Testis (tissue), 3 donors: ENCODE data around the gene KATNBL1. TPM values are rescaled to one million over a fixed set of nuclear protein-coding genes. Genes with fewer than 3 reads are reported as not detected.

ENCODE experiments used
- DNase-seq: peaks from one replicate; pipeline ENCODE4 v3.0.0-alpha.2; 2019
- H3K27ac ChIP-seq, 2 donors: fragments of 200-600 bp; sonication (generic); one replicate each; pipeline ENCODE4 v1.5.1; 2019
- H3K27me3 ChIP-seq: fragments of 200-600 bp; sonication (generic); one replicate; pipeline ENCODE4 v1.5.1; 2019
- H3K36me3 ChIP-seq: fragments of 200-600 bp; sonication (generic); one replicate; pipeline ENCODE4 v1.5.1; 2017; ENCODE audit warnings: low read depth; ENCODE audit errors: missing control alignments
- H3K4me1 ChIP-seq: fragments of 200-600 bp; sonication (generic); one replicate; pipeline ENCODE4 v1.5.1; 2019
- H3K4me3 ChIP-seq, 2 donors: fragments of 200-600 bp; sonication (generic); one replicate each; pipeline ENCODE4 v1.5.1; 2017 to 2019
- H3K9me3 ChIP-seq: fragments of 200-600 bp; sonication (generic); one replicate; pipeline ENCODE4 v1.5.1; 2017
- CTCF ChIP-seq, 3 experiments: fragments of 450-650 bp in 2 of 3; fragments of 200-600 bp in 1 of 3; sonication (generic) in 1 of 3; IDR thresholded peaks; one replicate each; pipeline ENCODE4 v1.5.1; 2016 to 2019; ENCODE audit warnings: antibody characterized with exemption in 3 of 3, mild to moderate bottlenecking in 2 of 3, moderate library complexity in 1 of 3
- POLR2A ChIP-seq: fragments of 450-650 bp; IDR thresholded peaks from one replicate; pipeline ENCODE4 v1.6.1; 2017; ENCODE audit warnings: antibody characterized with exemption, mild to moderate bottlenecking, moderate library complexity
- WGBS, 2 donors: methylation state at CpG; one replicate each; pipeline ENCODE4 v1.1.5; 2018; 5-methylcytosine and 5-hydroxymethylcytosine counted together
- intact Hi-C: fragments of 100-400 bp; cut with DNase I; formaldehyde crosslinking; loops from one replicate; pipeline ENCODE4 v1.15.1; 2023; ENCODE audit warnings: low total_unique reads
- polyA plus RNA-seq: library from polyadenylated mRNA; stranded (reverse); fragments of 350-450 nt; fragmentation: Illumina TruSeq; extraction: RNeasy Lipid Tissue Mini Kit (QIAGEN cat#74804); gene quantifications from one replicate; pipeline ENCODE4 v1.2.3, GENCODE V29; 2014; ENCODE audit warnings: low read depth, low replicate concordance; ENCODE audit not compliant: insufficient read depth
- total RNA-seq, 2 donors: library from RNA; depleted of rRNA; stranded (reverse); fragments of >200 nt; gene quantifications; one replicate each; pipeline ENCODE4 v1.2.3, GENCODE V29; 2016

The KATNBL1 gene
- total and polyA plus RNA-seq, 3 donors from 2014 or later = 31.3 to 107 (median 83.7) TPM

GRCh38 chr15:34160735-34161134, 49.2 kb downstream of the KATNBL1 start:
- no peaks in the 10 kb centered on the region for H3K9me3 ChIP-seq
- intact Hi-C loops = no loop called here
- no peaks in the 10 kb centered on the region for H3K36me3 ChIP-seq
- no peak overlapping the region for H3K27ac ChIP-seq
- no peak for DNase-seq
- H3K4me3 ChIP-seq = no peak overlapping the region
- no peaks in the 10 kb centered on the region for H3K27me3 ChIP-seq
- TF ChIP-seq POLR2A = no peak
- TF ChIP-seq CTCF (IDR thresholded peaks at IDR 0.05) = no peak
- WGBS, 2 donors = 86 to 99% methylated on average over 5 of the region's 5 CpGs
- H3K4me1 ChIP-seq = no peaks in the 10 kb centered on the region

- Histone ChIP-seq H3K4me1 (no peaks in the 10 kb centered on the region), H3K4me3 (no peak overlapping the region), H3K9me3 (no peaks in the 10 kb centered on the region), H3K36me3 (no peaks in the 10 kb centered on the region), H3K27me3 (no peaks in the 10 kb centered on the region), H3K27ac (no peak overlapping the region)
- TF ChIP-seq POLR2A = no peak
- no peak for TF ChIP-seq CTCF (IDR thresholded peaks at IDR 0.05)
- intact Hi-C loops = no loop called here
- no peak for DNase-seq
Observed at GRCh38 chr15:34158355-34158754, 51.5 kb downstream of the KATNBL1 start.

DNA sequence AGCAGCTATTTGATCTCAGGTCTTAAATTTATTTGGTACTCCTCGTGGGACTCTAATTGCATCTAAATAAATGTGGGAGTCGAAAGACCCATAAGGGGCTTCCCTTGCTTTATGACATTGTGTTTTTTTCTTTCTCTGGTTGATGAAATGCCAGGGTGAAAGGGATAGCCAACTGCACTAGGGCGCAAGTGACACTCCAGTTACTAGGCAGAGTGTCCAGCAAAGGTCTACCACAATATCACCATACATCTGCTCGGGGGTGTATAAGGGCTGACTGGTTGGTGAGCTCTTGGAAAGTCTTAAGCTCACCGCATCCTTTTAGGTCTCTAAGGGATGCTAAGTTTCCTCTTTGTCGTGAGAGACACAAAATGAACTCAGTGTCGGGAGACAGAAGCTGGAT, 54.0 kb downstream of the KATNBL1 start:
- 94 to 95% methylated on average over 7 of the region's 7 CpGs for WGBS, 2 donors
- Histone ChIP-seq H3K4me3 (no peak overlapping the region), H3K27me3 (no peaks in the 10 kb centered on the region), H3K27ac (no peak overlapping the region), H3K36me3 (no peaks in the 10 kb centered on the region), H3K9me3 (no peaks in the 10 kb centered on the region), H3K4me1 (no peaks in the 10 kb centered on the region)
- intact Hi-C loops = no loop called here
- no peak for DNase-seq
- TF ChIP-seq CTCF (IDR thresholded peaks at IDR 0.05) = no peak
- no peak for TF ChIP-seq POLR2A

DNA sequence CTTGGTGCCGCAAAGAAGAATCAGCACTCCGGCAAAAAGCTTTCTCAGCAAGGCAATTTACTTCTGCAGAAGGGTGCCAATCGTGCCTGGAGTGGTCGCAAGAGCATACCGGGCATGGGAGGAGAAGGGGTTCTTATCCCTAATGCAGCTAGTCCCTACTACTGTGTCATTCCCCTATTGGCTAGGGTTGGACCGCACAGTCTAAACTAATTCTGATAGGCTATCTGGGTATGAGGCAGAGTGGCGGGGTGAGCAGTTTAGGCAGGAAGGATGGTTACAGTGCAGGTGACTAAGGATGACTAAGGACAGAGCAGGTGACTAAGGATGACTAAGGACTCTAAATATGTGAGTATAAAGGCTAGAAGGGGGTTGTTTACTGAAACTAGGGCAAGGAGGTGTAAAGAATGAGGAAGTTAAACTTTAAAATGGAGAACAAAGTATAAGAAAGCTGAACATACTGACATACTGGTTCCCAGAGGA, 55.1 kb downstream of the KATNBL1 start:
- no peak overlapping the region for H3K27ac ChIP-seq
- intact Hi-C loops = no loop called here
- no peaks in the 10 kb centered on the region for H3K9me3 ChIP-seq
- 88 to 96% methylated on average over 7 of the region's 7 CpGs for WGBS, 2 donors
- H3K27me3 ChIP-seq = no peaks in the 10 kb centered on the region
- no peak for TF ChIP-seq POLR2A
- TF ChIP-seq CTCF (IDR thresholded peaks at IDR 0.05) = no peak
- no peaks in the 10 kb centered on the region for H3K36me3 ChIP-seq
- no peak overlapping the region for H3K4me3 ChIP-seq
- no peak for DNase-seq
- no peaks in the 10 kb centered on the region for H3K4me1 ChIP-seq

GRCh38 chr15:34147371-34148140, 62.3 kb downstream of the KATNBL1 start:
- intact Hi-C loops = no loop called here
- no peaks in the 10 kb centered on the region for H3K36me3 ChIP-seq
- no peak for TF ChIP-seq CTCF (IDR thresholded peaks at IDR 0.05)
- no peak for TF ChIP-seq POLR2A
- H3K27ac ChIP-seq = no peak overlapping the region
- H3K4me3 ChIP-seq = no peak overlapping the region
- 70 to 72% methylated on average over 6 of the region's 6 CpGs for WGBS, 2 donors
- H3K9me3 ChIP-seq = no peaks in the 10 kb centered on the region
- no peaks in the 10 kb centered on the region for H3K27me3 ChIP-seq
- DNase-seq = no peak
- H3K4me1 ChIP-seq = no peaks in the 10 kb centered on the region
